Right renal pelvis (tissue), 4 donors: ENCODE measurements around the gene MAP10. TPM values are rescaled to one million over a fixed set of nuclear protein-coding genes. Genes with fewer than 3 reads are reported as not detected.

ENCODE experiments used
- DNase-seq, 4 donors: peaks; one replicate each; pipeline ENCODE4 v3.0.0-alpha.2; 2013; ENCODE audit warnings: low read depth in 4 of 4, low spot score in 3 of 4, missing footprints in 1 of 4
- polyA plus RNA-seq, 4 donors: library from polyadenylated mRNA; unstranded; fragments of 120-200 nt; gene quantifications; one replicate each; pipeline ENCODE4 v1.2.1, GENCODE V29; 2013; ENCODE audit not compliant: insufficient read length in 4 of 4

The MAP10 gene
- polyA plus RNA-seq, 4 donors, result 5.9 to 8.0 (median 7.4) TPM

DNA sequence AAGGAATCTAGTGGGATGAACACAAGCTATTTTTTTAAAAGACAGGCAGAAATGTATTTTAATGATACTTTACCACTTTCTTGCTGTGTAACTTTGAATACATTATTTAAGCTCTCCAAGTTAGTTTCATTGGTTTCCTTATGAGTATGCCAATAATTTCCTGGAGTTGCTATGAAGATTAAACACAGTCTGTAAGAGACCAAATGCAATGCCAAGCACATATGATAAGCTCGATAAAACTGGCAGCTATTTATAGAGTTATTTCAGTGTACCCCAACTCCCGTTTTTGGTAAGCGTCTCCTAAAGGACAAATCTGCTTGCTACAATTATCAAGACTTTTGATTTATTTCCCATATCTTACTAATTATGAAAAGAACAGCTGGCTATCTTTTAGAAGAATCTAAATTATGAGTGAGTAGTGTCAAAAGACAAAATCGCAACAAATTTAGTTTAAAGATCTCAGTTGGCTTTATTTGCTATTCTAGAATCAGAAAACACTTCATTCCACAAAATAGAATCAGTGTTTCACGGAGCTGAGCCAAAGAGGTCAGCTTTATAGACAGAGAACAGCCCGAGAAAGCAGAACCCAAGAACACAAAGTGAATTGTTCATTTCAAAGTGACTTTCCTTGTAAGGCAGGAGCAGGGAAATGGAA is 7.2 kb upstream of the MAP10 start:
- DNase-seq, result no peak

DNA sequence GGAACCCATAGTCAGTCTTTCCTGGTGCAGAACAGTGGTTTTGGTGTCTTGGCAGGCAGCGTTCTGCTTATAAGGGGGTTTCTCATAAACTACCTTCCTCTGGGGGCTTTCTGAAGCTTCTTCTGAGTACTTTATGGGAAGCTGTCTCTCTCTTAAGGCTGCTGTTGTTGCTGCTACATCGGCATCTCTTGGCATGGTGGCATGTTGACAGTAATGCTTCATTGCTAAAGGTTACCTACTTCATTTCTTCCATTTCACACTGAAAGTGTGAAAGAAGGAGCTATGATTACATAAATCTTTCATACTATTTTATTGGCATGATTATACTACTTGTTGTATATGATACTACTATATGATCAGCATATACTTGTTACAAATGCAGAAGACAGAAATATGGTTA is 6.3 kb upstream of the MAP10 start:
- DNase-seq, result no peak

DNA sequence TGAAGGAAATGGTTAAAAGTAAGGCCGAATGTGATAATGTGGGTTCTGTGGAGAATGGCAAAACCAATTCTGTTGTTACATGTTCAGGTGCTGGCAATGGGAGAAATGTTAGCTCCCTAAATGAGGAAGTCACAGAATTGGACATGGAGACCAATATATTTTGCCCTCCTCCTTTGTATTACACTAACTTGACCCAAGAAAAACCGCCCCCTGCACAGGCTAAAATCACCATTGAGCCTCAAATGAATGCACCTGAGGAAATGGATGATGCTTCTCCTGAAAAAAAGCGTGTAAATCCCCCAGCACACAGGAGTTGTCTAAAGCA is 932 bp downstream of the MAP10 start:
- no peak for DNase-seq

DNA sequence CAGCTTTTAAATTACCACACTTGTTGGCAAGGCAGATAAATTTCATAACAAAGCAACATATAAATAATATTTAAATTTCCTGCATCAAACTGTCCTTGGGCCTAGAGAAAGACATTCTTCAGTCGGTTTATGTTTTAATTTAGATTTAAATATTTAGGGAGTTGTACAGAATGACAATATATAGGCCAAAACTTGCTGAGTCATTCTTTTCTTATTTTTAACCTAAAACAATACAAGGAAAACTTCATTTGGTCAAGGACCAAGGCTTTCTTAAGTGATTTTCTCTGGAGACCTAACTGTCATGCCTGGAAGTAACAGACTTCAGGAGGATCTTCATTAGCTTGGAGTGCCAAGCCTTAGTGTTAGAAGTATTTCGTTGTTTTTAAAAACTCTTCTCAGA is 5.6 kb downstream of the MAP10 start:
- DNase-seq, result no peak

DNA sequence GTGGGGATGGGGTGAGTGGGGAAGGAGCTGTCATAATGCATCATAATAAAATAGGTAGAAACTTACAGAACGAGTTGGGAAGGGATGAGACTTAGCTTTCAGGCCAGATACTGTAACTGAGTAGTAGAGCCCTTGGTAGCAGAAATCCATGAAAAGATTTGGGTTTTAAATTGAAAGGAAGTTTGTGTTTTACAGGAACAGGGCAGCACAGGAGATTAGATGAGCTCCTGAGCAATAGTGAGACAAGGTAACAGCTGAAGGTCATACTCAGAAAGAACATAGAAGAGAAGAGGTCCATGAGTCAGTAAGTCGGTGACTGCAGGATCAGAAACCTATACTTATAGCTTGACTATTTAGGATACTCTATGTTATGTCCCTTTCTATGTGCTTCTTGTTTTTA is 7.3 kb downstream of the MAP10 start:
- DNase-seq, result no peak

DNA sequence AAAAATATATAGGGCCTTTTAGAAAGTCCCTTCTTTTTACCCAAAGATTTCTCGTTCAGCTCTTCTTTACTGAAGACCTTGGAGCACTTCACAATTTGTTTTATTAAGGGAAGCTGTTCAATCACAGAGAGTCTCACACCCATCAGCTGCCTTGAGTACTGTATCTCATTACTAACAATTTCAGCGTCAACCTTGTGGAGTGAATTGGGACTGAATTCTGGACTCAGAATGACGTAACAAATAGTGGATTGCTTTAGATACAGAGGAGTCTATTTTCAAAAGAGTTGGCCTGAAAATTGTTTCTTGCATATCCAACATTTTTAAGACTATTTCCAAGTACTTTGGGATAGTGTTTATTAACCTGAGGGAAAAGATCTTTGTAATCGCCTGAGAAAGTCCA is 7.9 kb downstream of the MAP10 start:
- DNase-seq, result no peak

DNA sequence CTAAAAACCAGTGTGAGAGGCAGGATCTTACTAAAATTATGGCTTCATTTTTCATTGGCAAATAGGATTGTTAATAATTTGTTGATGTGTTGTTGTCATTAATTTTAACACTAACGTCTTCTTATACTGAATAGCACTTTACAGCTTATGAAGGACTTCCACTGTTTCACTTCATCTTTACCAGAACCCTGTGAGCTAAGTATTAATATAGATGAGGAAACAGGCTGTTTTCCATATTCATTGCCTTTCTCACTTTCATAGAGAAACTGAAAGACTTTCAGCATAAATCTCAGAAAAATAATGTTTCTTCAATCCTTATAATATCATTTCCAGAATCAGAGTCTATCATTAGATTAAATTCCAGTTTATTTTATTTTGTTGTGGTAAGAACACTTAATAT is 8.5 kb downstream of the MAP10 start:
- no peak for DNase-seq

DNA sequence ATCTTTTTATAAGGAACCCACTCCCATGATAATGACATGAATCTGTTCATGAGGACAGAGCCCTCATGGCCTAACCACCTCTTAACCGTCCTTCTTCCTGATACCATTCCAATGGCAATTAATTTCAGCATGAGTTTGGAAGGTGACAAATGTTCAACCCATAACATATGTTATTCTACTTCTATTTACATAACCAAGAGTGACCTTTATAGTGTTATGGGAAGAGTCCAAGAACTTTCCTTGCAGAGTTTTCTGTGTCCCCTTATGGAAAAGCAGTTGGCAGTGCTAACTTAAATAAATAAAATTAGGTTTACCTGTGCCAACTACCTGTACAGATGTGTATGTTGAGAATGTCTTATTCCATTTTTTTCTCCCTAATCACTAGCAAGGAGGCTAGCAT is 11.1 kb downstream of the MAP10 start:
- DNase-seq, result no peak

DNA sequence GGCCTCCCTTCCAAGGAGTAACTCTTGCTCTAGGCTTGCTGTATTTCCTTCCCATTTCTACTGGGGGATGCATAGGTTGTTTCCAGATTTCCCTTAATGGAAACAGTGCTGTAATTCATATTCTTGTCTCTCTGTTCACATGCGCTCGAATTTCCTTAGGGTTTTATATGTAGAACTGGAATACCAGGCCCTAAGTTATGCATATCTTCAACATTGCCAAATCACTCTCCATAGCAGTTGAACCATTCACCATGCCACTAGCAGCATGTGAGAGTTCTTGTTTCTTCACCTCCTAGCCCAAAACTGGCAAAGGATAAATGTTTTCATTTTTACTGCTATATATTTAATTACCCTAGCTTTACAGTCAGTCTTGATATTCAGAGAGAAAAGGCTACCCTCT is 12.8 kb downstream of the MAP10 start:
- no peak for DNase-seq

DNA sequence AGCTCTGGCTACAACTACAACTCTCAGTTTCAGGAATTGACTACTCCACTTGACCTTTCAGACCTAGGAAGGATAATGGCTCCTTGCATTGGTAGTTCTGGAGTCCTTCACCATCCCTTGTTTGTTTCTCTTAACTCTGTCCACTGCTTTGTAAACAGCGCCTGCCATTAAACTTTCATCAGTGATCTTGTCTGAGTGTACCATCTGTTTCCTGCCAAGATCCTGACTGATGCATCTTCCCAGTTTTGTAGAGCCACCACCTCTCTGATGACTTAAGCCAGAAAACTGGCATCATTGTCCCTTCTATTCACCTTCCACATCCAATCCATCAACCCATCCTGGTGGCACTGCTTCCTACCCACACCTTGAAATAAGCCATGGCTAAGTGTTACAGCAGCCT is 15.2 kb downstream of the MAP10 start:
- no peak for DNase-seq

DNA sequence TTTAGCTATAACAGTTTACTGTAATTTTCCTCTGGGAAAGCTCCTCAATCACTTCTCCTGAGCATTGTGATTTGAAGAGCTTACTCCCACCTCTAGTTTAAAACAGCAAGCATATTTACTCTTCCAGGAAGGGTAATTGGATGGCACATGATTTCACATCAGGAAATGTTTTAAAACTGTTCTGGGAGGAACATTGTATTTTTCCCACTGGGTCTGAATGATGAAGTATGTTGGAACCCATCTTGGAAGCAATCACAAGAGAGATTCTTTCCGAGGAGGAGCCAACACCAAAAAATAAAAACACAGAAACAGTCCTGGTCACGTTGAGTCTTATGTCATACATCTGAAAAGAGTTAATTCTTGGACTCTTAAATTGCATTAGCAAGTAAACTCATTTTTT is 17.3 kb downstream of the MAP10 start:
- no peak for DNase-seq

DNA sequence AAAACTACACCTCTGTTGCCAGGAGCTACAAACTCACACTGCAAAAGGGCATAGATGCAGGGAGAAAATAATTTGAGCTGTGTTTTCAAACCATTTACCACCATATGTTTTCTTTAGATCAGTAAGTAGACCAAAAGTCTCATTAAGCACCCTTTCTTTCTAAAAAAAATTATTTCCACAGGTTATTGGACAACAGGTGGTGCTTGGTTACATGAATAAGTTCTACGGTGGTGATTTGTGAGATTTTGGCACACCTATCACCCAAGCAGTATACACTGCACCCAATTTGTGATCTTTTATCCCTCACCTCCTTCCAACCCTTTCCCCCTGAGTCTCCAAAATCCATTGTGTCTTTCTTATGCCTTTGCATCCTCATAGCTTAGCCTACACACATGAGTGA is 21.1 kb downstream of the MAP10 start:
- no peak for DNase-seq

DNA sequence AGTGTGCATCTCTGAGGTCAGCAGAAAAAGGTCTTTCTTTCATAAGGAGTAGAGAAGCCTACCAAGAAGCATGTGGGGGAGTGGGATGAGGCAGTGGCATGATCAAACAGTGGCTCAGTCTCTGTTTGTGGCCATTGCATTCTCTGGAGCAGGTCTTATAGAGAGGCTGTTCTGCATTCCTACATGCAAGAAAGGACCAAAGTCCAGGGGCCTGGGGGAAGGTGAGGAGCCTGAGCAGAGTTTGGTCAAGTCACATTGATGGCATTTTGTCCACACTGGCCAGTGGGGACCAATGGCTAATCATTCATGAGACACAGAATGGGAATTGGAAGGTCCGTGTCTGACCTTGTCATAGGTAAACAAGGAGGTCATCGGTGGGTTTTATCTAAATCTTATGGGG is 25.4 kb downstream of the MAP10 start:
- DNase-seq, result no peak

DNA sequence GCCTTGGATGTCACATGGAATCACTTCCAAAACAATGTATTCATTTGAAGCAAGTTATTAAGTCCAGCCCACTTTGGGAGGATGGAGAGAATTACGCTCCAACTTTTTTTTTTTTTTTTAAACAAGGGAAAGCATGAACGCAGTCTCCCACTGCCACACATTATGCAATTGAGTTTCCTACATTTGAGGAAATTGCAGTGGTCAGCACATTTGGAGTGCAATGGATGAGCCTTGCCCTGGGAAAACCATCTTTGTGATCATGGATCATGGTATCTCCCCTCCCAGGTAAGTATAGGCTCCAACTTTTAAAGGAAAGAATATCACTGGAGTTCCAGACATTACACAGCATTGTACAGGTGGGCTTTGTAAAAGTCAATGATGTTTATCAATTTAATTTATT is 26.7 kb downstream of the MAP10 start:
- DNase-seq, result no peak

DNA sequence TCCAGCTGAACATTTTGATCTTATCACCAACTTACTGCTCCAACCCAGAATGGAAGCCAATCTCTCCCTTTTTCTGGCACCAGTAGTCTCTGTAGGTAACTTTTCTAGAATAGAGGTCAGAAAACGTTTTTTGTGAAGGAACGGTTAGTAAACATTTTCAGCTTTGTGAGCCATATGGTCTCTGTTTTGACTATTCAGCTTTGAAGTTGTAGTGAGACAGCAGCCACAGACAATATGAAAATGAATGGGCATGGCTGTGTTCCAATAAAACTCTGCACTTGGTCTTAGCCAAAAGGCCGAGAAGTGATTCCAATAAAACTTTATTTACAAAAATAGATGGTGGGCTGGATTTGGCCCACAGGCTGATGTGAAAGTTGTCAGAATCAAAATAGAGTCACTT is 28.9 kb downstream of the MAP10 start:
- no peak for DNase-seq

DNA sequence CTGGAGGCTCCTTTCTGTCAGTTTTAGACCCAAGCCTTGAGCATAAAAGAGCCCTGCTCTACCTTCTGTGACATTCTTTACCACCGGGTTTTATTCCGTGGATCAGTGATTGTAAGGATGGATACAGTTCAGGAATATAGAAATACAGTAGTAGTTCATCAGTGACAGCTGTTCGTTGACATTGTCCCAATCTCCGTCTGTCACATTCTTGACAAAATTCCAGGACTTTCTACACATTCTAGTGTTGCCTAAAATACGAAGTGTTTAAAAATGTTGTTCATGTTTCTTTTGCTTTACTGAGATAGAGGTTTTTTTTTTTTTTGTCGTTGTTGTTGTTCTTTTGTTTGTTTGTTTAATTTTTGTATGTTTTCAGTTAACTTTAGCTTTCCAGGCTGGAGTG is 29.9 kb downstream of the MAP10 start:
- no peak for DNase-seq

DNA sequence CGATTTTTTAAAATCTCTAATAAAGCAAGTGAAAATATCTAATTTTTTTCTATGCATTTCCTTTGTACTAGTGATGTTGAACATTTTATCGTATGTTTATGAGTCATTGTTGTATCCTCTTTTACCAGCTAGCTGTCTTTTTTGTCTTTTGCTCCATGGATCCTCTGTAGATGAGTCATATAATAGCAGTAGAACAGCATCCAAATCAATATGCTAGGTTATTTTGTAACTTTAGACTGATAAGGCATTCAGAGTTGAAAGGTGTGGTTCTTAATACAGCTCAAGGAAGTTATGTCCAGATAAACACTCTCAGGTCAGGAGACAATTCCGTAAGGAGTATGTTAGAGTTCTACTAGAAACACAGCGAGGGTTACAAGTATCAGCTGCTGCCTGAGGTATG is 31.9 kb downstream of the MAP10 start:
- DNase-seq, result no peak

DNA sequence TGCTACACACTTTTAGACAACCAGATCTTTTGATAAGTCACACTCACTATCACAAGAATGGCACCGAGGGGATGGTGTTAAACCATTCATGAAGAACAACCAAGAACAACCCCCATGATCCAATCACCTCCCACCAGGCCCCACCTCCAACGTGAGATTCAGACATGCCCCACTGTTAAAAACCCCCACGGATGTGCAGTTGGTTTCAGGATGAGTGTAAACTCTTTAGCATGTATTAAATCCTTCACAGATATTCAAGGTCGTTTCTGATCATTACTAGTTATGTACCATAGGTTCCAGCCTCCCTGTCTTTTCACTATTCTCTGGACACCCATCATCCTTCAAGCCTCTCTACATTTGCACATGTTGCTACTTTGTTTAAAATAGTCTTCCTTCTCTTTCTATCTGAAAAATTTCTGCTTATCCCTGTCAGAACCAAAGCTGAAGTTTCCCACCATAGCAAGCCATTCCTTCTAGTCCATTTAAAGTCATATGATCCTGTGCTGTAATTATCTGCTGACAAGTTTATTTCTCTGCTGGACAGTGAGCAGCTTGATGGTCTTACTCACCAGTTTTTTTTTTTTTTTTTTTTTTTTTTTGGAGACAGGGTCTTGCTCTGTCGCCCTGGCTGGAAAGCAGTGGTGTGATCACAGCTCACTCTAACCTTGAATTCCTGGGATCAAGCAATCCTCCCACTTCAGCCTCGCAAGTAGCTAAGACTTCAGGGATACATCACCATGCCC is 36.8 kb downstream of the MAP10 start:
- DNase-seq, result no peak

DNA sequence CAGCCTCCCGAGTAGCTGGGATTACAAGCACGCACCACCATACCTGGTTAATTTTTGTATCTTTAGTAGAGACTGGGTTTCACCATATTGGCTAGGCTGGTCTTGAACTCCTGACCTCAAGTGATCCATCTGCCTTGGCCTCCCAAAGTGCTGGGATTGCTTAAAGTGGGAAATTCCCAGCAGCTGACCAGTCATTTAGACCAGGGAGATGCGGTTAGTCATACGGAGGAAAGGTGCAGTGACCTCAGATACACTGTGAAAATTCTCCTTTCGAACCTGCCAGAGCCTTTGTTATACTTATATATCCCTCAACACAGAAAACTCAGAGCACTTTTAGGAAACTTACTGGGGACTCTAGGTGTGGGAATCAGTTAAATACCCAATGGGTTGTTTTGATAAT is 39.6 kb downstream of the MAP10 start:
- DNase-seq, result no peak

DNA sequence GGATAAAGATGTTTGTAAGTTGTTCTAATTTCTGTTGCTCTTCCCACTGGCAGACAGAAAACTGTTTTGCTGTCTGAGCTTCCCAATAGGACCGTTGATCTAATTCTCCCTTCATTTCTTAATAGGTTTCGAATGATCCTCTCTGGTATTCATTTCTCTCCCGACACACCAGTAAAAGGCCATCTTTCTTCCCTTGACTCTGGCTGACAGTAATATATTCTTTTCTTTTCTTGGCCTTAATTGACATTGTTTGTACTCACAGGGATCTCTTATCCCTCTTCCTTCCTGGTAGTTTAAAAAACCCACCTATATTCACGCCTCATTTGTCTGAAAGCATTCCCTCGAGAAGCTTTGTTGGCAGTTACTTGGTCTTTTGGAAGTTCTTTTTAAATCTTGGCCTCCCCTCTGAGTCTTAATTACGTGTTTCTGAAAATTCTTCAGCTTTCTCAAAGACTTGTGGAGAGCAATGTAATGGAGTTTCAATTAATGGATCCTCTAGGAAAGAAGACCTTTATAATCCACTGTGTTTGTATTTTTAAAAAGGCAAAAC is 40.3 kb downstream of the MAP10 start:
- no peak for DNase-seq

DNA sequence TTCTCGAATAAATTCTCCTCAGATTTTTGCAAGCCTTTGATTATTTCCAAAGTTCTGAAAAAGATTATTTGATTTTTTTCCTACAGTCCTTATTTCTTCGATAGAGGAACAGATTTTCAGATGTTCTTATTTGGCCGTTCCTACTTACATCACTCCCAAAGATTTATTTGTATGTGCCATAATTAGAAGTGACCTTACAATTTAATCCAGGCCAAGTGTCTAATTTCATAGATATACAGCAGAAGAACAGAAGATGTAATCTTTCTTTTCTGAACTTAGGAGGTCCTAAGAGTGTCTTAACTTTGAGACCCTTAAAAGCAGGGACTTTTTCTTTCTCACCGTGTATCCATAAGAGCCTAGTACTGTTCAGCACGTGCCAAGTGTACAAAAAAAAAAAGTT is 46.3 kb downstream of the MAP10 start:
- no peak for DNase-seq

DNA sequence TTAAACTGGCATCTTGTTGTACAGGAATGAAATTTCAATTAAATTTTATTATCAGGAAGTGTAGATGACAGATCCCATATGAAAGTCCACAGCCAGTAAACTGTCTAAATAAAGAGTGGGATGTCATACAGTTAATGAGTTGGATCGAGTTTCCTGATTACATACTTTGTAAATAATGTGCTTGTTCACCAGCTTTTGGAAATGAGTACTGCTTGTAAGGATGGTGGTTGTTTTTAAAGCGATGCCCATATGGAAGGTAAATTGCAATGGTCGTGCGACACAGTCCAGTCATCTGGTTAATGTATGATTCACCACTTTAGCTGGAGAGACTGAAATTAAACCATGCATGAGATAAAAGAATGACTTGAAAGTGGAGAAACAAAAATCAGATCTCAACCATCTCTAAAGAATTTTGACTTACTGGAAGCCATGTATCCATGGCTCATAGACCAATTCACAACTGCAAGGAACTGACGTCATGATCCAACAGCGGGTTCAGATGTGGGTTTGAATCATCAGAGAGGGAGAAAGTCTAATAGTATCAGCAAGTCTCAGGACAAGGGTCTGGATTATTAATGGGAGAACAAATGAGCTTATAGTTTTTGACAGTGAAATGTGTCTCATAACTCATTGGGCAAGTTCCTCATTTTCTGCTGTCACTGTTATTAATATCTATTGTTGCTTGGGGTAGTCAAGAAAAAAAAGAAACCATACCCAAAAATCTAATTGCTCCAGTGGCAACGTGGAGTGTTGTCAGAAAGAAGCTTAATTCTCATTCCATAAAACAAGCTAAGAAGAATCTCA is 49.0 kb downstream of the MAP10 start:
- no peak for DNase-seq
